ENCODE results near the gene PLLP.

GRCh38 chr16:57299009-57299718 lies 14.7 kb upstream of the PLLP start:
- no peak for TF ChIP-seq POLR2AphosphoS5 (IDR thresholded peaks at IDR 0.05)
- no peak for TF ChIP-seq CTCF (IDR thresholded peaks at IDR 0.05)

Measured in prostate gland (tissue), 2 donors.